HG03060 (cell line): ENCODE measurements around the gene CHCHD6.
A peak's percentile ranks its signal among the peaks of the same experiment; 100 is the strongest.

Experiments
- ATAC-seq: cut with Tn5 transposase; IDR thresholded peaks from one replicate; pipeline ENCODE4 v1.9.1; 2021; ENCODE audit warnings: low read depth, moderate number of reproducible peaks; ENCODE audit not compliant: unreplicated experiment

CHCHD6 gene, protein sequence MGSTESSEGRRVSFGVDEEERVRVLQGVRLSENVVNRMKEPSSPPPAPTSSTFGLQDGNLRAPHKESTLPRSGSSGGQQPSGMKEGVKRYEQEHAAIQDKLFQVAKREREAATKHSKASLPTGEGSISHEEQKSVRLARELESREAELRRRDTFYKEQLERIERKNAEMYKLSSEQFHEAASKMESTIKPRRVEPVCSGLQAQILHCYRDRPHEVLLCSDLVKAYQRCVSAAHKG

DNA sequence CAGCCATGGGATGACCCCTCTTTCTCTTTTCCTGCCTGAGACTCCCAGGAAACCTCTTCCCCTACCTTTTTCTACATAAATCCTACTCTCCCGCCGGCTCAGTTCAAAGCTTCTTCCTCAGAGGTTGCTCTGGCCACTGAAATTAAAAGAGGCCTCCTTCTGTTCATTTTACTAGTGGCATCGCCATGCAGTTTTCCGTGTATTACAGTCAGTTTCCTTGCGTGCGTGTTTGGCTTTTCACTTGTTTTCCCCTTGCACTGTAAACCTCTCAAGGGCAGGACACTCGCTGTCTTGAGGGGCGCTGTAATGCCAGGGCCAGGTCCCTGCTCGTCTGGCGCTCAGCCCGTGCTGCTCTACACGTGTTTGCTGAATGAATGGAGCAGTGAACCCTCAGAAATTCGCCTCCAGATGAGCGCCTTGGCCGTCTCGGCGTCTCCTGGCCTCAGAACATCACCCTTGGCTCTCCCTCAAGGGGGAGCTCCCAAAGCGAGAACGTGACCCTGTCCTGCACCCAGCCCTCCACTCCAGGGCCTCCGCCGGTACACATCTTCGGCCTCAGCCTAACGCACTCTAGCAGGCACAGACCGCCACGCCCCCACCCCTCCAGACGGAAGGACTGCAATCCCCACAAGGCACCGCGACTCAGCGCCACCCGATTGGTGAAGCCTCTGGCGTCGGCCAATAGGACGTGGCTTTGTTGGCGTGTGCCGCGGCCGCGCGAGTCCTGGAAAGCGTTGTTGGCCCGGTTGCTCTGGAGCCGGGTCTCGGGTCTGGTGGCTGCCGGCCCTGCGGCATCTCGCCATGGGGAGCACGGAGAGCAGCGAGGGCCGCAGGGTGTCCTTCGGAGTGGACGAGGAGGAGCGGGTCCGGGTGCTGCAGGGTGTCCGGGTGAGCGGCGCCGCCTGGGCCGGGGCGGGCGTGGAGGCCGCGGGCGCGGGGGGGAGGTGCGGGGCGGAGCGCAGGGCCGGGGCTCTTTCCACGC is at the start of gene CHCHD6:
Gene CHCHD6 (plus strand): TSS at position 729 of the 982 bp plus-strand sequence. CDS start 73 bp downstream, at position 802.
- ATAC-seq: peak; percentile 56

DNA sequence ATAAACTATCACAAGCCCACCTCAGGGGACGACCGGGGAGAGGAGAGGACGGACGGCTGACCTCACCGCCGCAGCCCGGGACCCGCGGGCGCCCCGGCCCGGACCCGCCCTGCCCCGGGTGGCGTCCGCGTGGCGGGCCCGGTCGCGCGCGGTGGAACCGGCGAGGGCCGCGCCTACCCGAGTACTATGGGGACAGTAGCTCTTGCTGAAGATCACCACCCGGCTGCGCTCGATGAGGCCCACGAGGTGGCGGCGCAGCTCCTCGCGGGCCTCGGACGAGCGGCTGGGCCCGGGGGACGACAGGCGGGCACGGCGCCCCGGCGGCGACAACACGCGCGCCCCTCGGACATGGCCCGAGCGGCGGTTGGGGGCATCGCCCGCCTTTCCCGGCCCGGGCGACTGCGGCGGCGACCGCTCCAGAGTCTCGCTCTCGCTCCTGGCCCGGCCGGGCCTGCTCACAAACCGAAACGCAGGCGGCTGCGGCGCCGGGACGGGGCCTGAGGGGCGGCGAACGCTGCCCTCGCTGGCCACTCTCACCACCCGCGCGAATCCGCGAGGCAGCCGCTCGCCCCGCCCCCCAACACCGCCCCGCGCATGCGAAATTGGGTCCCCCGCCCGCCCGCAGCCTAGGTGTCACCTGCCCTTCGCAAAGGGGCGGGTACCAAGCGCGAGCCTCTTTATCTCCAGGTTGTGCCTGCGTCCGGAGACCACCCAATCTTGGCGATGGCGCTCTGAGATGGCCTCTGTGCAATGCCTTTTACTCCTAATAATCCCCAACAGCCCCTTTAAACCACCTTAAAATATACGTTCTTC is 49.3 kb upstream of the CHCHD6 start, which contains the start of gene TXNRD3:
Gene TXNRD3 (minus strand): TSS at position 554 of the 813 bp plus-strand sequence.
- ATAC-seq: no peak

DNA sequence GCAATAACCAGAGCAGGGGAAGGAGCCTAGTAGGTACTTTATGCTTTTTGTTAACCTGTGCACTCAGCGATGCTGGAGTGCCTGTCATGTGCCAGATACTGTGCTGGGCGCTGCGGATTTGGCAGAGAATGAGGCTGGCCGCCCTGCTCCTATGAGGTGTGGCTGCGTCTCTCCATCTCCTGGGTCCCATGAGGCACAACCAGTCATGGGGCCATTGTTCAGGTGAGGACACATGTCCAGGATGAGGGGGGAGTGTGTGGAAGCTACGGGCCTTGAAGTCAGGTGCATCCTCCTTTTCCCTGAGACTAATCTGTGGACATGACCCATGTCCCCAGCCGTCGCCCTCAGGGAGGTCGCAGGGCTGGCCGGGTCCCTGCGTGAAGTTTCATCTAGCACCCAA is 48.2 kb upstream of the CHCHD6 start:
- no peak for ATAC-seq

DNA sequence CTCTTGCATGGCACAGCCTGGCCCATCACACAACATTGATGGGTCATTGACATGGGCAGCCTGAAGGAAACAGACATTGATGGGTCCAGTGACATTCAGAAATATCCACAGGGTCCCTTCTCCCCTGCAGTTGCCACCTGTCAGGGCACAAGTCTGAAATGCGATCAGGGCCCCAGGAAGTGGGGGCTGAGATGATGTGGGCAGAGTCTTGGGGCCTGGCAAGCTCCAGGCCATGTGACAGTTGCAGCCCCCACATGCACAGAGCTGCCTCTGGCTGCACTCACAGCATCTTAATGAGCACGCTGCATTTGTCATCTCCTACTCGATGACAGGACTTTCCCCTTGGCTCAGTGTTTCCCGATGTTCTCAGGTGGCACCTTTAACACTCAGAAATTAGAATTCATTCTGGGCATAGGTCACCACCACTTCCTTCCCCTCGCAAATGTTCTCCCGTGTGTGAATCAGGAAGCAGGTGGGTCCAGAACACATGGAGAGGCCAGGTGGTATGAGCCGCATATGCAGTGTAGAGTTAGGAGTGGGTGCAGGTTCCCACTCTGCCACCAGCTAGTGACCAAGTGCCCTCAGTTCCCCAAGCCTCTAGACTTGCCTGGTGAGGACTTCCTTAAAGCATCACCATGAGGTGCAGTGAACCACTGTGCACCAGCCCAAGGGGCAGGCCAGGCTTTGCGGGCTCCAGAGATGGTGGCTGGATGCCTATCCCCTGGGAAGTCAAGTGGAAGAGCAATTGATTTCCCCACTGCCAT is 47.5 kb upstream of the CHCHD6 start:
- no peak for ATAC-seq

DNA sequence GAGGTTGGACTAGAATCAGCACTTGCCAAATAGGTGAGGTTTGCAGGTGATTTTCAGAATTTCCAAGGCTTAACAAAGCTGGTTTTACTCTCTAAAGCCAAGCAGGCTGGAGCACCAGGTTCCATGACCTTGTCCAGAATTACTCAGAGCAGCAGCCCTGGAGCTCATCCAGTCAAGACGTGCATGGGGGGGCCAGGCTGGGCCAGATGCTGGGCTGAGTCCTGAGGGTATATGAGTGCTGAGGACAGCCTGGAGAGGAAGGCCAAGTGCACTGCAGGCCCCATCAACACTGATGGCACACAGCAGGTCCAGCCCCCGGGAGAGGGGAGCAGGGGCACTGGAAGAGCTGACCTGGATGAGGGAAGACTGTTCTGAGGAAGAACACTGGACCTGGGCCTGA is 46.1 kb upstream of the CHCHD6 start:
- ATAC-seq: no peak

DNA sequence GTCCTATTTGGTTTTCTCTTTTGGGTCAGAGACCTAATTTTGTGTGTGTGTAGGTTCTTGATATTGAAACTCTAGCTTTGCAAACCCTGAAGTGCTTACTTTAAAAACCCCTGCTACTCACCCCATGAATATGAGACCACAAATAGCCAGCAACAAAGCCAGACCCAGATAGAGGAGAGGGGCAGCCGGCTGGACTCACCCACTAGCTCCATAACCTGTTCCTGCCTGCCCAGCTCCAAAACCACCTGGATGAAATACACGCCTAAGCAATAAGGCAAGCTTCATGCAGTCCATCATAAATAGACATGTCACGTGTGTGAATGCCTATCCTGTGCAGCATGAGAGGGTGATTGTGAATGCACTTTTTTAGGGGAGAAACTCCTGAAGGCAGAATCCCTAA is 45.5 kb upstream of the CHCHD6 start:
- no peak for ATAC-seq

DNA sequence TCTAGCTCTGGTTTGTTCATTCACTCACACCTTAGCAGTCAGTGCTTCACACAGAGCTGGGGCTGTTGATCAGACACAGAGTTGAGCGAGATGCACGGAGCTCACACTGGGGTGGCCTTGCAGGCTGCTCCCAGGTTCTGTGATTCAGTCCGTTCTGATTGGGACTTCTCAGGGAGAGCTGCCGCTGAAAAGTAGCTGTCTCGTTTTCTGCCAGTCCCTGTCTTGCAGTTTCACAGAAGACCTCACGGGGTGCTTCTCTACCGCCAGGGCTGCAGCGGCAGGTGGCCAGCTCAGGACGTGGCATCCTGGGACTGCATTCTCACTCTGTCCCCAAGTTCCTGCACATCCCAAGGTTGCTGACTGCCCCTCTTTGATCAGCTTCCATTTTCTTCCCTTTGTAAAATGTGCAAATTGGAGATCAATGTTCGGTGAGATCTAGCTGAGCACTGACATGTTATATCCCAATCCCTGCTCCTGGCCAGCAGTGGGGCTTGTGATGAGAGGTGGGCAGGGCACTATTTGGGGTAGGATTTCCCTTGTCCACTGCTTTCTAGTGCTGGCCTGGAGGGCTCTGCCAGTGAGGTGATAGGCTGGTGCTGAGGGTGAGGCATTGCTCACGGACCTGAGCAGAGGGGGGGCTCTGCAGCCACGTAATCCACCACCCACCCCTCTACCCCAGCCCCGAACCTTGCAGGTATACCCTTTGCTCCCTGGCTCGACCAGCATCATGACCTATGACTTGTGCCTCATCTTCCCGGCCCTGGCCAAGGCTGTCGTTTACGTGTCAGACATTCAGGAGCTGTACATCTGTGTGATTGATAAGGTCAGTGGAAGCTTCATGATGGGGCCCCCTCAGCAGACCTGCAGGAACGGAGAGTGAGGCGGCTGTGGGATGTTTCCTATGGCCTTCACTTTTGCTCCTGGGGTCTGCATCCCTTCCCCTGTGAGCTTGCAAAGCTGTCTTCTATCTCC is 43.8 kb upstream of the CHCHD6 start:
- ATAC-seq: no peak

DNA sequence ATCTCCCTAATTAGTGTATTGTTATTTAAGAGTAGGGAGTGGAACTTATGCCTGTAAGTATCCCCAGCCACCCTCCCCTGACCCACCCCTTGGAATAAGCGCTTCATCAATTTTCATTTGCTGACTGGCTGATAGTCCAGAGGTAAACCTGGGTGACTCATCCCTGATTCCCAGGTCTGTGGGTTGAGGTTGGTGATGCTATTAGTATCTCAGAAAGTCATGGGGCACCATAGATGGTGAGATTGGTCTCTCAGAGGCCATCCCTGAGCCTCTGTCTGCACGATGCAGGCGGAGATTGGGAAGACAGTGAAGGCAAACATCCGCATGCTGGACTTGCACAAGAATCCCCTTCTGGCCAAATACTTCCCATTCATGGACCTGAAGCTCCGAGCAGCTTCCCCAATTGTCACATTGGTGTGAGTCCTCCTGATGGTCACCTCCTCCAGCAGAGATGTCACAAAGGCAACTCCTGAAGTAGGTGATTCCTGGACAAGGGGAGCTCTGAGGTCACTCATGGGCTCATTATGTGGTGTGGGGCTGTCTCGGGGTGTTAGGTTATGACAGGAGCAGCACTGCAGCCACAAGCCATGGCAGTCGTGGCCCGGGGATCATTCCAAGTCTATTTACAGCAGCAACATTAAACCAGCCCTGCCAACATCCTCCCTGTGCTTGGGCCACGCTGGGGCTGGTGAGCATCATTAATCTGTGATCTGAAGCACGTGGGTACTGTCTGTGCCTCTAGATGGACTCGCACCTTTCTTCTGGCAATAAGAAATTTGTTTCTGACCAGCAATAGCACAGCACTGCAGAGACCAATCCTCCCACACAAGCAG is 42.3 kb upstream of the CHCHD6 start:
- no peak for ATAC-seq

DNA sequence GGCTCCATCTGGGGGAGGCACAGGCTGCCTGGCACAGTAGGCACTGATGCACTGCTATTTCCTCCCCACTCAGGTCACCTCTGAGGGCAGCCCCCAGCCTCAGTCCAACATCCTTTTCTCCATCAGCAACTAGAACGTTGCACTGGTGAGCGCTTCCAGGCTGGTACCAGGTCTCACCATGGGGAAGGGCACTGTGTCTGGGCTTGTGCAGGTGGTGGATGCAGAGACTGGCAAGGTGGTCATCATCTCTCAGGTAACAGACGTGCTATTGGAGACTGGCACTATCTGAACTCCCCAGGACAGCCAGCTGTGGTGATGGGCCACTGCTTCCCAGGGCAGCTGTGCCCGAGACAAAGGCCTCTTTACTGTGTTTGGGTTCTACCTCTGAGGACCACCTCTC is 40.8 kb upstream of the CHCHD6 start:
- ATAC-seq: no peak

DNA sequence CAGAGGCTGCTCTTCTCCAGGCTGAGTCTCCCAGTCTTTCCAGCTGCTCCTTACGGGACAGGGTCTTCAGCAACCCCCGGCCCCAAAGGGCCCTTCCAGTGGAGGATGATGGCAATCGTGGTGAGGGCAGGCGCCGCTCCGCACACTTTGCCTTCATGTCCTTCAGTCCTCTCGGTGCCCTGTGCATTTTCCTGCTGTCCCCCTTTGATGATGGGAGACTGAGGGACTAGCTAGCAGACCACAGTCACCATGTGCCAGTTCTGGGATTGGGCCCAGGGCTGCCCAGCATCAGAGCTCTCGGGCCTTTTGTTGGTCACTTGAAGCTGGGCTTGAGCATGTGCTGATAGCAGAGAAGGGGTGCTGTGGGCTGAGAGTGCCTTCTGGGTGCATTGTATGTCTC is 40.3 kb upstream of the CHCHD6 start:
- no peak for ATAC-seq

DNA sequence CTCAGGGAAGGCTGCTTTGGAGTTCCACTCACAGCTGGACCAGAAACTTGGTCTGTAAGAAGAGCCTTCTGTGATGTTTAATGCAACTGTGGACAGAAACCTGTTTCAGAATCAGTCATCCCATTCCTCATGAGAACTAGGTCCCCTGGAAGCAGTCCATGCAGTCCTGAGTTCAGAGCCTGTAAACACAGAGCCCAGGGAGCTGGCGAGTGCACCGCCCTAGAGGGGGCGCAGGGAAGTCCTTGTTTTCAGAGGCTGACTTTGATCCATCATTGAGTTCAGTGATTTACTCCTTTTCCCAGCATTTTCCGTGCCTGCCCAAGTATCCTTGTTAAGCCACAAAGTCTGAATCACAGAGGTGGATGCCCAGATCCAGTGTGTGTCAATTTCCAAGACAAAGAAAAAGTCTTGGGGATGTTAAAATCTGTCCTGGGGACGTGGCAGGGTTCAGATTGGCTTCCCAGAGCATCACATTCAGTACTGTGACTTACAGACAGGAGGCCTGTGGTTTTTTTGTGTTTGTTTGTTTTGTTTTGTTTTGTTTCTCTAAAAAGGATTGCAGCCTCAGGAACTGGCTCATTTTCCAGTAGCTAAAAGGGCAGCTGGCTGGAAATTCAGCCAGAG is 39.3 kb upstream of the CHCHD6 start:
- ATAC-seq: no peak

DNA sequence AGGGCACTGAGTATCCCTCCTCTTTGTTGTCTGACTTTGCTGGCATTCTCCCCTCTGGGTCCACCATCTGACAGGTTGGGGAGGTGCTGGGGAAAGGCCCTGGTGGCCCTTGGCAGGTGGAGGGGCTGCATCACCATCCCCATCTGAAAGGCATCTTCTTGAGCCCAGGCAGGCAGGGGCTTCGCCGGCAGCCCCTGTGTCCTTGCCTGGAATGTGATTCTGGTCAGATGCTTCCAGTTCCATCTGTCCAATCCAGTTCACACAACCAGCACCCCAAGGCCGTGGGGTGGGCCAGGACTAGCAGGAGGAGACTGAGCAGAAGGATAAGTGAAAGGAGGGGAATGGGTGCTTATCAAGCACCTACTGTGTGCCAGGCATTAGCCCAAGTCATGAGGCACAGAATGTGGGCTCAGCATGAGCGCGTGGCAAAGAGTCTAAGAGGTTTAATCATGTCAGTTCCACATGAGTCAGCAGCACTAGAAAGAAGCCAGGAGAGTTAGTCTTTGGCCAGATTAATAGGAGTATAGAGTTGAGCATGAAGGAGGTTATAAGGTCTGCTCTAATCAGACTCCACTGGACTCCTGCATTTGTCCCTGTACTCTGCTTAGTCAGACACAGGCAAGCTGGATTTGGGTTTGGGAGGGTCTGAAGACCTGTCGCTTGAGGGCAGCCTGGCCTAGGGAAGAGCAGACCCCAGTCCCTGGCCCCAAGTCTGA is 38.7 kb upstream of the CHCHD6 start:
- ATAC-seq: no peak

DNA sequence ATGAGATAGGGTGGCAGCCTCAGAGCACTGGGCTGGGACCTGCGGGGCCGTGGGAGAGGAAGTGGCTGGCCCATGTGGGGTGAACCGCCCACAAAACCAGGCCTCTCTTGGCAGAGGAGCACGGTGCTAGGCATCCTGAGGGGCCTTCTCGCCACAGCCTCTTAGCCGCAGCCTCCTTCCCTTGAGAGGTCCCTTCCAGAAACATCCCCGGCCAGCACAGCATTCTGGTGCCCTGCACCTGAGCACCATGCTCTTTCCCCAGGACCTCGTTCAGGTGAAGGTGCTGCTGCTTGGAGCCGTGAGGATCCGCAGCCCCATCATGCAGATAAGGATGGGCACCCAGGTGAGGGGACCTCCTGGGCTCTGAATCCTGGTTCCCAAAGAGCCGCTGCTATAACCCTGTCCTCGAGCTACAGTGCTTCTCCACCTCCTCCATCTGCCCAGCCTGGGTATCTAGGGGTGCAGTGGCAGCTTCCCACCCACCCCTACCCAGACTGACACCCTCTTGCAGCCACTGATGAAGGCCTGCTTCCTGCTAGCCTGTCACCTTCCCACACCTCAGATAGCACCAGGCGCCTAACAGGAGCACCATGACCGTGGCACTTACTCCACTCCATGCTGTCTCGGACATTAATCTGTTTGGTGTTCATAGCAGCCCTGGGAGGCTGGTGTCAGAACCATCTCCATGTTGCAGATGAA is 37.9 kb upstream of the CHCHD6 start:
- ATAC-seq: no peak

DNA sequence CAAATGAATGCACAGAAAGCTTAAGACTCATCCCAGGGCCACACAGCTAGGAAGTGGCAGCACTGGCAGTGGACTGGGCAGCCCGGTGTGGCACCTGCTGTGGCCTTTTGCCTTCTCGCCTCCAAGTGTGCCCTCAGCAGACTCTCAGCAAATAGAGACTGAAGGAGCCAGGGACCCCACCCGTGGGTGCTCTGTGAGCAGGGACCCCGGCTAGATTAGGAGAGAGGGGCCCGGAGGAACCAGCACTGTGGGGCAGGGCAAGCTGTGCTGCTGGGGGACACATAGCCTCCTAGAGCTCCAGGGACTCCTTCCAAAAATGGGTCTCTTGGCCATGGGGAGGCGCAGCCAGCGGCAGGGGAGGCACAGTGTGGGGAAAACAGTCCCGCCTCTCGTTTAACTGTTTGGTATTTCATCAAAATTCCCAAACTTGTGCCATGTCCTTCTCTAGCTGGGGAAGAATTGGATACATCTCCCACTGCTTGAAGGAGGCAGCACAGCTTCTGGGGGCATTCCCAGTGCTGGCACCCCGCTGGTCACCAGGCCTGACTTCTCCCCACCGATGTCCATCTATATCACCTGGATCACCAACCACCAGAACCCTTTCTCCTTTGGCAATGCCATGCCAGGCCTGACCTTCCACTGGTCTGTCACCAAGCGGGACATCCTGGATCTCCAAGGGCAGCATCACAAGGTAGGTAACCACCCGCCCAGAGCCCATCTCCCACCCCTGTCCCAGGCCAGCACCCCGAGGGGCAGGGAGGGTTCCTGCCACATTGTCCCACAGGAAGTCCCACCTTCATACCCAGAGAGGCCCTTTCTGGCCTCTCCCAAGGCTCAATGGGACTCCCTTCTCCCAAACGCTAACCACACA is 37.1 kb upstream of the CHCHD6 start:
- no peak for ATAC-seq

DNA sequence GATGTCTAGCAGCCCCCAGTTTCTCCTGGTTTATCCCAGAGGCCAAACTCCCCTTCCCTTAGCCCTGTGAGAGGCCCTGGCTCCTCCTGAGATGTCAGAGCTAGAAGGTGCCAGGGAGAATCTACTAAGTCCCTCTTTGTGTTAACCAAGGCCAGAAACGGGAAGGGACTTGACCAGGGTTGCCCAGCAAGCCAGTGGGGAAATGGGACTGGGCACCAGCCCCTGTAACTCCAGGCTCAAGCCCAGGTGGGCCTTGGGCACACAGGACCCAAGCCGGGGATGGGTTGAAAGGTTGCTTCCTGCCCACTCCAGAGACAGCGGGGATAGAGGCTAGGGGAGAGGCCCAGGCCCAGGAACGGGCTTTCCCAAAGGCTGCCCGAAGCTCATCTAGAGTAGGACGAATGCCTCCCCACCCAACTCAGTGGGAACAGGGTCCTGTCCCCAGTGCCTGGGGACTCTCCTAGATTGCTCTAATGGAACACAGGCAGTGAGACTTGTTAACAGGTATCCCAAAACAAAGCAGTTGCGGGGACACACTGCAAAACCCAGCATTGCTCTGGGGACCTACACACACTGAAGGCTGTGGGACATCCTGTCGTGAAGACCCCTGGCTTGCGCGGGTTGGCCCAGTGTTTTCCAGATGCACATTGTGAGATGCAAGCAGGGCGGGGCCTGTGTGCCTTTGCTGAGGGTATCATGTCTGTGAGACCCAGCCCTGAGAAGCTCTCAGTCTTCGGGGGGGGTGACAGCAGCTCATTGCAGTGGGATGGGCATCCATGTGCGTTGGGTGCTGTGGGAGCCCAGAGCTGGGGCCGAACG is 36.2 kb upstream of the CHCHD6 start:
- ATAC-seq: no peak
